ENCODE measurements around the gene SULT1C2. TPM values are rescaled to one million over a fixed set of nuclear protein-coding genes. Genes with fewer than 3 reads are reported as not detected.

The SULT1C2 gene
- total and polyA plus RNA-seq, 2 donors (not counting 1 experiment from before 2014, with no cell fraction given), result not detected

- H3K9ac ChIP-seq (ENCODE audit: low read length), result no peak overlapping the region
- H3K27me3 ChIP-seq (replicated peaks in 1 of 4; ENCODE audit: control extremely low read depth in 1 of 4, control insufficient read depth in 3 of 4, insufficient read depth in 4 of 4, low read length in 3 of 4), result peaks cover 0 to 6% (median 0%) of the 10 kb centered on the region in 4 experiments
- no peaks in the 10 kb centered on the region for H3K4me1 ChIP-seq (ENCODE audit: control insufficient read depth in 2 of 2, insufficient read depth in 2 of 2, low read length in 2 of 2)
- Mint-ChIP-seq H3K27ac (no peak overlapping the region), H3K4me3 (no peak overlapping the region), H3K27me3 (peaks cover 7% of the 10 kb centered on the region), H3K4me1 (no peaks in the 10 kb centered on the region), H3K9me3 (ENCODE audit: insufficient read depth) (no peaks in the 10 kb centered on the region)
- ATAC-seq (ENCODE audit: low read depth), result no peak
- POLR2A ChIA-PET, result no interaction called here
- no peak overlapping the region for H2AFZ ChIP-seq (ENCODE audit: insufficient read depth, low read depth, low read length, poor library complexity, severe bottlenecking)
- no peaks in the 10 kb centered on the region for H3K79me2 ChIP-seq (ENCODE audit: control insufficient read depth, insufficient read depth, low read length)
- no peak for TF ChIP-seq EZH2 (IDR thresholded peaks at IDR 0.05; ENCODE audit: borderline replicate concordance, insufficient read depth, low read depth, low read length, poor library complexity, severe bottlenecking)
- no peak for TF ChIP-seq CTCF (IDR thresholded peaks at IDR 0.05)
- intact Hi-C loops (cut with micrococcal nuclease), result no loop called here
- no peak overlapping the region for H3K4me3 ChIP-seq (ENCODE audit: control extremely low read depth in 1 of 5, extremely low read depth in 1 of 5, insufficient read depth in 1 of 5, low read depth in 2 of 5, low read length in 4 of 5)
- 98% methylated on average over 6 of the region's 7 CpGs for WGBS (ENCODE audit: insufficient coverage)
- H3K4me2 ChIP-seq (replicated peaks; ENCODE audit: low read depth, low read length, poor library complexity, severe bottlenecking), result no peak overlapping the region
- H3K9me3 ChIP-seq (ENCODE audit: control extremely low read depth in 1 of 3, control insufficient read depth in 2 of 3, insufficient read depth in 1 of 3, low read length in 2 of 3), result no peaks in the 10 kb centered on the region
- no peak for DNase-seq
- no peaks in the 10 kb centered on the region for H3K36me3 ChIP-seq (replicated peaks in 1 of 2; ENCODE audit: control extremely low read depth in 1 of 2, control insufficient read depth in 1 of 2, extremely low read depth in 1 of 2, insufficient read depth in 2 of 2, low read length in 1 of 2)
- CTCF ChIA-PET, result no interaction called here
- no peak overlapping the region for H3K27ac ChIP-seq (ENCODE audit: low read length in 2 of 2)
- no peaks in the 10 kb centered on the region for H4K20me1 ChIP-seq (ENCODE audit: control insufficient read depth, insufficient read depth, low read length, poor library complexity, severe bottlenecking)
Measured at GRCh38 chr2:108301558-108301957, 12.9 kb downstream of the SULT1C2 start.

DNA sequence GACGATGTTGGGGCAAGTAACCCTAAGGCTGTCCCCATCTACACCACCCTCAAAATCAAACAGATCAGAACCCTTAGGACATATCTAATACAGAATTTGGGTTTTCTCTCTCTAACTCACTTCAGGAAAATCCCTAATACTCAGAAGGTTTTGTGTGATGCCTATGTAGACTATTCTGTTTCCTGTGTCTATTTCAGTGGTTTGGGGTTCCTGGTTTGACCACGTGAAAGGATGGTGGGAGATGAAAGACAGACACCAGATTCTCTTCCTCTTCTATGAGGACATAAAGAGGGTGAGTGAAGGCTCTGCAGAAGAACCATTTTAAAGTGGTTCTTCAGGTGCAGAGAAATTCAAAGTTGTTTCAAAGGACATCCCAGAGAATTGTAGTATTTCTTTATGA, 16.3 kb downstream of the SULT1C2 start:
- Histone ChIP-seq H3K79me2 (ENCODE audit: control insufficient read depth, insufficient read depth, low read length) (no peaks in the 10 kb centered on the region), H3K9ac (ENCODE audit: low read length) (no peak overlapping the region), H3K27ac (ENCODE audit: low read length in 2 of 2) (no peak overlapping the region), H3K4me2 (replicated peaks; ENCODE audit: low read depth, low read length, poor library complexity, severe bottlenecking) (no peak overlapping the region), H4K20me1 (ENCODE audit: control insufficient read depth, insufficient read depth, low read length, poor library complexity, severe bottlenecking) (no peaks in the 10 kb centered on the region), H3K27me3 (replicated peaks in 1 of 4; ENCODE audit: control extremely low read depth in 1 of 4, control insufficient read depth in 3 of 4, insufficient read depth in 4 of 4, low read length in 3 of 4) (no peaks in the 10 kb centered on the region), H3K4me1 (ENCODE audit: control insufficient read depth in 2 of 2, insufficient read depth in 2 of 2, low read length in 2 of 2) (no peaks in the 10 kb centered on the region), H2AFZ (ENCODE audit: insufficient read depth, low read depth, low read length, poor library complexity, severe bottlenecking) (no peak overlapping the region), H3K9me3 (ENCODE audit: control extremely low read depth in 1 of 3, control insufficient read depth in 2 of 3, insufficient read depth in 1 of 3, low read length in 2 of 3) (no peaks in the 10 kb centered on the region), H3K4me3 (ENCODE audit: control extremely low read depth in 1 of 5, extremely low read depth in 1 of 5, insufficient read depth in 1 of 5, low read depth in 2 of 5, low read length in 4 of 5) (no peak overlapping the region), H3K36me3 (replicated peaks in 1 of 2; ENCODE audit: control extremely low read depth in 1 of 2, control insufficient read depth in 1 of 2, extremely low read depth in 1 of 2, insufficient read depth in 2 of 2, low read length in 1 of 2) (no peaks in the 10 kb centered on the region)
- Mint-ChIP-seq H3K4me1 (no peaks in the 10 kb centered on the region), H3K9me3 (ENCODE audit: insufficient read depth) (no peaks in the 10 kb centered on the region), H3K27ac (no peak overlapping the region), H3K27me3 (peaks cover 6% of the 10 kb centered on the region), H3K4me3 (no peak overlapping the region)
- no CpG with 5 or more reads among the region's 2 CpGs for WGBS (ENCODE audit: insufficient coverage)
- TF ChIP-seq CTCF (IDR thresholded peaks at IDR 0.05) (no peak), EZH2 (IDR thresholded peaks at IDR 0.05; ENCODE audit: borderline replicate concordance, insufficient read depth, low read depth, low read length, poor library complexity, severe bottlenecking) (no peak)
- intact Hi-C loops (cut with micrococcal nuclease), result no loop called here
- POLR2A ChIA-PET, result no interaction called here
- ATAC-seq (ENCODE audit: low read depth) (no peak), DNase-seq (no peak)
- CTCF ChIA-PET, result no interaction called here
